NCI-H187 (cell line): ENCODE data around the gene LY9.
"Not testable (repeated sequence)": the region's sequence is repeated elsewhere in the genome, so short reads cannot be mapped to it uniquely, and the experiment has no call there.

Source experiments
- DNase-seq, 2 experiments: peaks; one replicate each; lab custom pipeline; 2025; lab: John Stamatoyannopoulos, UW

The LY9 gene

GRCh38 chr1:160865337-160865736, 69.4 kb downstream of the LY9 start:
- DNase-seq = no peak

GRCh38 chr1:160866001-160866694, 70.2 kb downstream of the LY9 start:
- no peak for DNase-seq

DNA sequence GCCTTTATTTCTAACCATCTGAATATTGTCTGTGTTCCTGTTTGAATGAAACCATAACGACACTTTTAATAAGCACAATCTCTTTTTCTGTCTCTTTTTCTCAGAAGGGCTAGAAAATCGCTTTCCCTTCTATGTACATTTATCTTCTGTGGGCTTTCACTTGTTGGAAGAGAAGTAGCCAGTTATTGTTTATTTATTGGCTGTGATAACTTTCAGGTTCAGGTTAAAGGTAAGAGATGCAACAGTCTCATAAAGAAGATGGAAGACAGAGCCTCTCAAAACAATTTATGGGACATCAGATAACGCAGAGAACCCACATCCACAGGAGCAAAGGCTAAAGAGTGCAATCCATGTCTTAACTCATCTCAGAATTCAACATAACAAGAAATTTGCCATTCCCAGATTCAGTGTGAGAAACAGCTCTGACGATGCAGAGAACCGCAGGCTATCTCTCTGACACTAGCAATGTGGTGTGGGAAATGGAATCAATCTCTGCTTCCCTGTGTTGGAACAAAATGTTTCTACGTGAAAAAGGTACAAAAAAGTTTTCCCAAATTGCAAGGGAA, 70.8 kb downstream of the LY9 start:
- DNase-seq = no peak

- not testable (repeated sequence) for DNase-seq
Observed at GRCh38 chr1:160867651-160868050, 71.7 kb downstream of the LY9 start.

DNA sequence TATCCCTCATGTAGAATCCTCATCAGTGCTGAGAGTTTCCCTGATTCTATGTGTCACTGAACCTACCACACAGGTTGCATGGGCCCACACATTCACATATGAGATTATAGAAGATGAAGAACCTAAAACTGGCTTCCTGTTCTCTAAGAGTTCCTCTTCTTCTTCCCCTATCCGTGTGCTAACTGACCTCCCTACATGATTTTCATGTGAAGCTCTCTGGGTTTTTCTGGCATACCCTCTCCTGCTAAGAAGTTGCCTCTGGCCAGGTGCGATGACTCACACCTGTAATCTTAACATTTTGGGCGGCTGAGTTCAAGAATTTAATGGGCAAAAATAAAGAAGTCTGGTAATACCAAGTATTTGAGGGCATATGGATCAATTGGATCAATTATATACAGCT, 72.2 kb downstream of the LY9 start:
- DNase-seq = no peak

DNA sequence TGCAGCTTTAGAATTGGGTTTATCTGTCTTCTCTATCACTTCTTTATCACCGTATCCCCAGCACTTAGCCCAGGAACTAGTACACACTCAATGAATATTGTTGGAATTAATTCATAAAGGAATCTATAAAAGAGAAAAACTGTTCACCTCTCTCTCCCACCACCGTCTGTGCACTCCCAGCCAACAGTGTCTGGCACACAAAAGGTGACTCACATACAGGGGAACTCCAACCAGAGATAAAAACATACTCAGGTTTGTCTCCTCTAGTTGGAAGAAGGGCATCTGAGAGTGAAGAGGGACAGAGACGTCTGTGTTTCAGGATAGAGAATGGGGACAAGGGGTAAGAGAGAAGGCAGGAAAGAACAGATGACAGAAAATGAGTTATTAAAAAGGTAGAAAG, 79.0 kb downstream of the LY9 start:
- DNase-seq = no peak

- not testable (repeated sequence) for DNase-seq
Observed at GRCh38 chr1:160875591-160875990, 79.6 kb downstream of the LY9 start.

DNA sequence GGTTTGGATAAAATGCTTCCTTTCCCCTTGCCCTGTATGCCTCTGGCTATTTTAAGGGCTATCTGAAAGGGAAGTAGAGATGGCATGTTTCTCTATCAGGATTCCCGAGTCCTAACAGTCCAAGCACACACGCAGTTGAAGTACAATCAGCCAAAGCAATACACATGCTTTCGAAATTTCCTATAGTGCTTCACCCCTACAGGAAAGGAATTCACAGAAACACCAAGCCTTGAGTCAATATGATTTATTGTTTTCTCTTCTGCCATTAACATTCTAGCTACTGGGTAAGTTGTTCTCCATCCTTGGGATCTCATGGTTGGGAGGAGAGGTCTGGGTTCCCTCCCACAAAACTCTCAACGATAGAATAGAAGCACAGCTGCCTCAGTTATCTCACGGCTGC, 80.3 kb downstream of the LY9 start:
- DNase-seq = no peak

DNA sequence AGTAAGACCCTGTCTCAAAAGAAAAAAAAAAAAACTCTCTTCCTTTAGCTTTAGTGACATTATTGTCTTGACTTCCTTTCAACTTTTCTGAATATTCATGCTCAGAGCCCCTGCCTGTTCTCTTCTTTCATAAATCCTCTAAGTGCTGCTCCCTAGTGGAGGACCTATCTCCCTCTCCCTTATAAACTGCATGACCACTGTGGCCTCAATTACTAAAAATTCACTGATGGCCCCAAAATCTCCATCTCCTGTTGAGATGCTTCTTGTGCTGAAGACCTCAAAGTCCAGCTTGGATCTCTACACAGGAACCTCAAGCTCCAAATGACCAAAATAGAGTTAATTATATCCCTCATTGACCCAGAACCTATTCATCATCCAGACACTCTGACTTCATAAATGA, 81.2 kb downstream of the LY9 start:
- no peak for DNase-seq
